Coronary artery (tissue), 2 donors: ENCODE data around the gene ZMYND11.

ENCODE experiments used
- DNase-seq: peaks from one replicate; pipeline ENCODE4 v3.0.0-alpha.2; 2017; ENCODE audit warnings: low spot score
- H3K27ac ChIP-seq, 2 donors: fragments of 200-600 bp; sonication (generic); one replicate each; pipeline ENCODE4 v1.5.1; 2016 to 2019
- H3K4me3 ChIP-seq: fragments of 200-600 bp; sonication (generic); 2 replicates; pipeline ENCODE4 v1.5.1; 2016; ENCODE audit warnings: mild to moderate bottlenecking, moderate library complexity
- CTCF ChIP-seq: fragments of 200-600 bp; sonication (generic); IDR thresholded peaks from one replicate; pipeline ENCODE4 v1.5.1; 2019; ENCODE audit warnings: antibody characterized with exemption

Gene ZMYND11

DNA sequence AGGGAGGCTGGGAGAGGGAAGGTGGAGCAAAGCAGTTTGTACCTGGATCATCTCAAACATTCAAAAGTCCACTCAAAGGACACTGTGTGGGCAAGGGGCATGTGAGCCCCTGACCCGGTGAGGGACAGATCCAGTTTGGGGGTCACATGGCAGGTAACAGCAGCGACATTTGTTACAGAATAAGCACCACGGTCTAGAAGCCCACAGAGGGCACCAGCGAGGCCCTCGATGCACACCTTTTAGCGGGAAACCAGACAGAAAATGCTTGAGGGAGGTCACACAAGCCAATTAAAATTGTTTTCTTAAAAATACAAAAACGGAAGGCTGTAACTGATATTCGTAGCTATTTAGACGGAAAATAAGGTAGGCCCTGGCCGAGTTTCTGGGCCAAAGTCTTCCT lies 144.4 kb downstream of the ZMYND11 start:
- H3K27ac ChIP-seq: no peak overlapping the region
- H3K4me3 ChIP-seq: no peak overlapping the region
- no peak for DNase-seq
- no peak for TF ChIP-seq CTCF

- H3K4me3 ChIP-seq: no peak overlapping the region
- DNase-seq: no peak
- no peak overlapping the region for H3K27ac ChIP-seq
- TF ChIP-seq CTCF: no peak
Measured at GRCh38 chr10:282294-283139, 147.3 kb downstream of the ZMYND11 start.

GRCh38 chr10:283140-283479 lies 147.9 kb downstream of the ZMYND11 start:
- Histone ChIP-seq H3K27ac (no peak overlapping the region), H3K4me3 (no peak overlapping the region)
- no peak for DNase-seq
- TF ChIP-seq CTCF: no peak

DNA sequence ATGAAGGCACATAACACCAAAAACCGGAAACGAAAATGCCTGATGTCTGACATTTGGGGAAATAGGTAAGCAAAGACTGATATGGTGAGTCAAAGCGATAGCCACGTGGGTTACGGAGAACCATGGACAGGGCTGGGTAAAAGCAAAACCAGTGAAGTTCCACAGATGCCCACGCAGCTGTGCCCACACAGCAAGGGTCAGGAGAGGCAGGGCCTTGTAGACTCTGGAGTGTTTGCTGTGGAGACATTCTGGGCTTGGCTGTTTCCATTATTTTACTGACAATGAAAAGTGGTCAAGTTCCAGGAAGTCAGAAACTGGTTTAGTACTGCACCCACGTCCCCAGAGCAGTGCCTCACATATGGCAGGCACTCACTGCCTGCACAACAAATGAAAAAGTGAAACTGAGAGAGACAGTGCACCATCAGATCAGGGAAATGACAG lies 148.7 kb downstream of the ZMYND11 start:
- no peak overlapping the region for H3K27ac ChIP-seq
- no peak for DNase-seq
- H3K4me3 ChIP-seq: no peak overlapping the region
- TF ChIP-seq CTCF: no peak

DNA sequence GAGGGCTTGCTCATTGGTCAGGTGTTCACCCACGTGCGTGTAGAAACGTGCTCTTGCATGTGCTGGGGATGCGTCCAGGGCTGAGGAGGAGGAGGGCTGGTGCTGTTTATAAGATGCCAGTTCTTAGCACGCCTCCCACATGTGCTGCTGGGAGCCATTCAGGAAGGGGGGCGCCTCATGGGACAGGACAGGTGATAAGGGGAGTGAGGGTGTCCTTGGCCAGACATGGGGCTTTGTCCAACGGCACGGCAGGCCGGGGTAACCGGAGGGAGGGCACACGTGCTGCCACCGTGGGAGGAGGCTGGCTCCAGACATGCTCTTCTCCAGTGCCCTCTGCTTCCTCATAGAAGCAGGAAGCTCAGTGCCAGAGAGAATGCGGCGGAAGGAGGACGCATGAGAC lies 150.0 kb downstream of the ZMYND11 start:
- TF ChIP-seq CTCF: no peak
- no peak for DNase-seq
- Histone ChIP-seq H3K27ac (no peak overlapping the region), H3K4me3 (no peak overlapping the region)

- DNase-seq: no peak
- no peak overlapping the region for H3K27ac ChIP-seq
- no peak for TF ChIP-seq CTCF
- no peak overlapping the region for H3K4me3 ChIP-seq
Measured at GRCh38 chr10:287026-287709, 151.9 kb downstream of the ZMYND11 start.

- Histone ChIP-seq H3K27ac (no peak overlapping the region), H3K4me3 (no peak overlapping the region)
- no peak for DNase-seq
- TF ChIP-seq CTCF: no peak
Measured at GRCh38 chr10:287814-288213, 152.6 kb downstream of the ZMYND11 start.
